Effector CD4-positive, alpha-beta T cell (primary cell): ENCODE results near the gene FAM228A.

ENCODE experiments used
- DNase-seq: peaks from one replicate; pipeline ENCODE4 v3.0.0-alpha.2; 2020

Gene FAM228A

GRCh38 chr2:24231461-24231881, 56.6 kb downstream of the FAM228A start:
- DNase-seq, result no peak

GRCh38 chr2:24233321-24233720, 58.5 kb downstream of the FAM228A start:
- DNase-seq, result no peak

- DNase-seq, result no peak
Measured at GRCh38 chr2:24237313-24237712, 62.5 kb downstream of the FAM228A start.

GRCh38 chr2:24238158-24238557, 63.3 kb downstream of the FAM228A start:
- DNase-seq, result no peak

- DNase-seq, result no peak
Measured at GRCh38 chr2:24239553-24239952, 64.7 kb downstream of the FAM228A start.
